Suprapubic skin (tissue), 4 donors: ENCODE results near the gene GALNT13.

Experiments used
- CTCF ChIP-seq, 2 donors: fragments of 200-600 bp in 1 of 2; fragments of 450-650 bp in 1 of 2; sonication (generic) in 1 of 2; IDR thresholded peaks; one replicate each; pipeline ENCODE4 v1.5.1; 2016 to 2019; ENCODE audit warnings: antibody characterized with exemption in 2 of 2, mild to moderate bottlenecking in 1 of 2, moderate library complexity in 1 of 2
- EP300 ChIP-seq: sonication (generic); formaldehyde crosslinking; IDR thresholded peaks from one replicate; pipeline ENCODE4 v1.6.1; 2017; ENCODE audit warnings: antibody characterized with exemption
- POLR2A ChIP-seq, 2 donors: fragments of 450-650 bp; IDR thresholded peaks; one replicate each; pipeline ENCODE4 v1.6.1; 2017; ENCODE audit warnings: antibody characterized with exemption in 2 of 2, mild to moderate bottlenecking in 2 of 2, moderate library complexity in 2 of 2
- POLR2AphosphoS5 ChIP-seq, 3 donors: sonication (generic); formaldehyde crosslinking; IDR thresholded peaks; one replicate each; pipeline ENCODE4 v1.6.1; 2017; ENCODE audit warnings: antibody characterized with exemption in 3 of 3

GRCh38 chr2:154455866-154456265 lies 584.1 kb downstream of the GALNT13 start:
- TF ChIP-seq POLR2A (IDR thresholded peaks at IDR 0.05) (no peak), CTCF (IDR thresholded peaks at IDR 0.05) (no peak), POLR2AphosphoS5 (IDR thresholded peaks at IDR 0.05) (no peak), EP300 (no peak)
